NCI-H187 (cell line): ENCODE results near the gene CFL1.

Experiments used
- DNase-seq, 2 experiments: peaks; one replicate each; lab custom pipeline; 2025; lab: John Stamatoyannopoulos, UW

The CFL1 gene

DNA sequence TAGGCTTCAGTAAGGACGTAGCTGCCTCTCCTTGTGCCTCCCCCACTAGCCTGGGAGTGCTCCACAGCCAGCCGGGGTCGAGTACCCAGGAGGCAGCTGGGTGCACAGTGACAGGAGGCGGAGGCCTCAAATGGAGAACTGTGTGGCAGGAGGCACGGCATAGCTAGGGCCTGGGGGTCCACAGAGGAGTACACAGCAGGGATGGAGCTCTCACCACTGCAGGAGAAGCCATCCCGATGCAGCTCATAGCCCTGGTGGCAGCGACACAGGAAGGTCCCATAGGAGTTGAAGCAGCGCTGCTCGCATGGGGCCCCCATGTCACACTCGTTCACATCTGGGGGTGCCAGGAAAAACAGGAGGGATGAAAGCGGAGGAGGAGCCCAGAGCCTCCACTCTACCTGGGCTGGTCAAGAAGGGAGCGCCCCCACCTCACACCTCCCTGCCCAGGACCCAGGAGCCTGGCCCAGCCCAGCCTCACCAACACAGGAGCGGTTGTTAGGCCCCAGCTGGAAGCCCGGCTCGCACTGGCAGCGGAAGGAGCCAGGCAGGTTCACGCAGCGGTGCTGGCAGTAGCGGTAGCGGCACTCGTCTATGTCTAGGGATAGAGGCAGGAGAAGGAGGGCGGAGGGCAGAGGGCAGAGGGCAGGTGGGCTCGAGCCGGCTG, 11.8 kb upstream of the CFL1 start:
- no peak for DNase-seq

DNA sequence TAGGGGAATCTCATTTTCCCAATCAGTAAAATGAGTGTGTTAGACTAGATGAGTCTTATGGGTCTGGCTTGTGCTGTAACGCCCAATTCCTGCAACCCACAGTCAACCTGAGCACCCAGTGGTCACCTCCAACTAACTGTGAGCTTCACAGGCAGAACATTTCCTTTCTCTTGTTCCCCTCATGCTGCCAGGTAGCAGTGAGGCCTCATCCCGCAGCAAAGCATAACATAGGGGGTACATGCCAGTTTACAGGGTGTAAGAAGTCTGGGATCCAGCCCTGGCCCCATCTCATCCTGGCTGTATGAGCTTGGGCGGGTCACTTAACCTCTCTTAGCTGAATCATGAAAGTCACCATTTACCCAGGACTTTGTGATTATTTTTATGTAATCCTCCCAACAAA, 10.9 kb upstream of the CFL1 start:
- no peak for DNase-seq

DNA sequence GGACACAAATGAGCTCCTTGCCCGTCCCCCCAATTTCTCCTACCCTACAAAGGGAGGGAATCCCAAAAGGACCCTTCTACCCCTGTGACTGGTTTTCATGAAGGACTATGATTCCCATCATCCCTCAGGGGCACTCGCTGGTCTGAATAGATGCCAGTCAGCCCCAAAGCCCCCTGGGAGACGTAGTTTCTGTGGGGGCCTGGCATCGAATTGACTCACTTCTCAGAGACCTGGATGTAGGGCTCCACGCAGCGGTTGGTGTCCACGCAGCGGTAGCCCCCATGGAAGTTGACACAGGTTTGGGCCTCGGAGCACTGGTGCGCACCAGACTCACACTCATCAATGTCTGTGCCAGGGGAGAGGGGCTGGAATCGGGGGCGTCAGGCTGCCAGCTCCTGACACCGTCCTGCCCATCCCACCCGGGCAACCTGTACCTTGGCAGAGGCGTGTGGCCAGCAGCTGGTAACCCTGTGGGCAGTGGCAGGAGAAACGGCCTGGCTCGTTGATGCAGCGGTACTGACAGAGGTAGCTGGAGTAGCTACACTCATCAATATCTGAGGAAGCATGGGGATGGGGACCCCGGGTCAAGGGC, 10.2 kb upstream of the CFL1 start:
- DNase-seq = no peak

DNA sequence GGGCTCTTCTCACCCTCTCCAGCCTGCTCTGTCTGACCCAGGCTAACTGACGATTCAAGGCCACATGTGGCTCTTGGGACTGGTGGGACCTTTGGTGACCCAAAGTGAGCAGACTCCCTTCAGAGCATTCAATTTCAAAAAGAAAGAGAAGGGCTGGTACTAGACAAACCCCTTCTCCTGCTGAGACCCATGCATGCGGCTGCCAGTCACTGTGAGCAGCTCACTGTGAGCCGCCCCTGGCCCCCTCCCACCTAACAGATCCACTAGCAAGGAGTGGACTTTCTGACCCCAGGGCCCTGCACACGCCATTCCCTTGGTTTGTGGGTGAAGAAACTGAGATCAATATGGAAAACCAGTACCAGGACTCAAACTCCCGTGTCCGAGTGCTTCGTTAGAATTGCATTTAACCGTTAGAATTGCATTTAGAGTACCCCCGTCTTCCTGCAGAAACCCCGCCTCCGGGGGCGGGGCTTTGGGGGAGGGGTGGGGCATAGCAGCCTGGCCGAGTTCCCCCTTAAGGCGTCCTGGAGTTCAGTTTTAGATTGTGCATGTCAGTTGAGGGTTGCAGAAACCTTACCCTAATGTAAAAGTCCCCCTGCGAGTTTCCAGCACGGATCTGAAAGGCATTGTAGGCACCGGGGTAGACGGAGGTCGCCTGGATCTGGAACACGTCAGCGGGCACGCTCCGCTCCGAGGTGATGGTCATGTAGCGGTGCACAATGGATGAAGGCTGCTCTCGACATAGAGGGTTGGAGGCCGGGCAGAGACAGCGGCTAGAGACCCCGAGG, 9.5 kb upstream of the CFL1 start:
- DNase-seq = no peak

DNA sequence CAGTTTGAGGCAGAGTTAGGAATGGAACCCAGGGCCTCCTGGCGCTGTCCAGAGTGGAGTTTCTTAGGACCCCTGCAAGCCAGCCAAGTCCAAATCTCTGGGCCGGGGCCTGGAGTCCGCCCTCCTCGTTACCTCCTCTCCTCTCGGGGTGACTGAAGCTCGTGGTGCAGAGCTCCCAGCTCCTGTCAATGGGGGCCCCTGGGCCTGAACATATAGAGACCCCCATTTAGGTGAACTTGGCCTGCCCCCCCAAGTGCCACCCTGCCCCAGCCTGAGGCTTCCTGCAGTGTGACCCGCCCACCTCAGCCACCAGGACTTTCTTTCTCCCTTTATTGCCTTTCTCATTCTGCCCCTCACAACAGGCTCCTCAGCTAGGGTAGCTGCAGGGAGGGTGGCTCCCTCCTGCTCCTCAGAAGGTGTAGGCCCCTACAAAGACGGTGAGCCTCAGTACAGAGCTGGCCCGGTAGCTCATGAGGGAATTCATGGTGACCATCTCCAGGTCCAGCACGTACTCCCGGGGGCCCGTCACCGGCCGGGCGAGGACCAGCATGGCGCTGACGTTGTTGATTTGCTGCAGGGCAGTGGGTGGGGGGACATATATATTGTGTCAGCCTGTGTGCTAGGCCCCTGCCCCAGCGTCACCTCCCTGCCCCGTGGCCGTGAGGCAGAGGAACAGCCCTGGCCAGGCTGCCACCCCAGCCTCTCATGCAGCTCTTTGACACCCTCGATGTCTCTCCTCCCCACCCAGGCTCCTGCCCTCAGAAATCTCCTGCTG, 8.7 kb upstream of the CFL1 start:
- no peak for DNase-seq

DNA sequence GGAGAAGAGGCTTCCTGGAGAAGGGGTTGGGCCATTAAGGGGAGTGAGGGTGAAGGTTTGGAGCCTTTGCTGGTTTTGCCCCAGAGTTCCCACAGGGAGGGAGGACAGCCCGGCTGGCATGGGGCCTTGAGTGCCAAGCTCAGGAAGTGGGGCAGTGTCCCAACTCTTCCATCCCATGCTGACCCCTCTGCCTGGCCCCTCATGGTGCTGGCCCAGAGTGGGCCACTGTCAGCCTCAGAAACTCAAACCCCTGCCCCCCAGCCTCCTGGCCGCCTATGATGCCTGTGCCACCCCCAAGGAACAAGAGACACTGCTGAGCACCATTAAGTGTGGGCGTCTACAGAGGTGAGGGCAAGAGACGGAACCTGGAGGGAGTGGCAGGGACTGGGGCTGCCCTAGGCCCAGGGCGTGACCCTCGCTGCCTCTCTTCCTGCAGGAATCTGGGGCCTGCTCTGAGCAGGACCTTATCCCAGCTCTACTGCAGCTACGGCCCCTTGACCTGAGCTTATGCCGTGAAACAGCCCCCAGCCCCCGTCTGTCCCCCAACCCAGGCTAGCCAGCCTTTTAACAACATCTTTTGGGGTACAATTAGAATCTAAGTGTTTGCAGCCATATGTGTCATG, 7.7 kb upstream of the CFL1 start:
- no peak for DNase-seq

DNA sequence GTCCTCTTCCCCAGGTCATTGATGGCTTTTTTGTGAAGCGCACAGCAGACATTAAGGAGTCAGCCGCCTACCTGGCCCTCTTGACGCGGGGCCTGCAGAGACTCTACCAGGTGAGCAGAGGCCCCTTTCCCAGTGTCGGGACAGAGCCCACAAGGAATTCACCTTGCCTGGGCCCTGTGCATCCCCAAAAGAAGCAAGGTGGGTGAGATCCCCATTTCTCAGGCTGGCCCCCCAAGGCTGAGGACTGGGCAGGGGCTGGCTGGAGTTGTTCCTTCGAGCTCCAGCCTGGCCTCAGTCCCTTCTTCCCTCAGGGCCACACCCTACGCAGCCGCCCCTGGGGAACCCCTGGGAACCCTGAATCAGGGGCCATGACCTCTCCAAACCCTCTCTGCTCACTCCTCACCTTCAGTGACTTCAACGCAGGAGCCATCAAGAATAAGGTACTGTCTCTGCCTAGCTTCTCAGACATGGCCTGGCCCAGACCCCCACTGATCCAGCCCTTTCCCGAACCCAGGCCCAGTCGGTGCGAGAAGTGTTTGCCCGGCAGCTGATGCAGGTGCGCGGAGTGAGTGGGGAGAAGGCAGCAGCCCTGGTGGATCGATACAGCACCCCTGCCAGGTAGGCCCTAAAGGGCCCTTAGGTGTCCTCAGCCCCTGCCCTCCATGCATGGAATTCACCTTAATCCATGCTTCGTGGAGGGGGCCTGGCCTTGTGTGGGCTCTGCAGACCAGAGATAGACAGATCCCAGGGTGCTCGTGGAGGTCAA, 6.9 kb upstream of the CFL1 start:
- DNase-seq = no peak

DNA sequence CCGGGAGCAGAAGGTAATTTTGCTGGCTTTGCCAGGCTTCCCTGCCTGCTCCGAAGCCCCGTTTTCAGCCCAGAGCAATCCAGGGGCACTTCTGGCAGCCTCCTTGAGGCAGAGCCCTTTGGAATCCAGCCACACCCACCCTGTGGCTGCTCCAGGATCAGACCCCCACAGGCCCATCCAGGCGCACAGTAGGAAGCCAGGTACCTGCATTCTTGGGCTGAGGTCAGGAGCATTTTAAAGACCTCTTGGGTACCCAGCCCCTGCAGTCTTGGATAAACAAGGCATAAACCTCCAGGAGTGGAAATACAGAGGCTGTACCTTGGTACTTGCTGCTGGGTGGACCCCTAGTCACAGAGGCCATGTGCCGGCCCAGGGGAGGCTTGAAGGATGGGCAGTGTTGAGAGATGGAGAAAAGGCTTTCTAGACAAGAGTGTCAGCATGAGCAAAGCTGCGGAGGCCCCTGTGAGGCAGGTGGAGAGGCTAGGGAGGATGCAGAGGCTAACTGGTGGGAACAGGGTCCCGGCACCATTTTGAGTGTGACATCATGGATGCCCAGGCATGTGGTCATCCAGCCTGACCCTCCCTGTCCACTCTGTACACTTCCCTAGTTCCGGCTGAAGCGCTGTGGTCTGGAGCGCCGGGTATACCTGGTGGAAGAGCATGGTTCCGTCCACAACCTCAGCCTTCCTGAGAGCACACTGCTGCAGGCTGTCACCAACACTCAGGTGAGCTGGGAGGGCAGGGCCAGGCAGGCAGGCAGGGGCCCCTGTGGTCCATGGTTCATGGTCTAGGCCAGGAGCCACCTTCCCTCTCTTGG, 6.1 kb upstream of the CFL1 start:
- DNase-seq = no peak

DNA sequence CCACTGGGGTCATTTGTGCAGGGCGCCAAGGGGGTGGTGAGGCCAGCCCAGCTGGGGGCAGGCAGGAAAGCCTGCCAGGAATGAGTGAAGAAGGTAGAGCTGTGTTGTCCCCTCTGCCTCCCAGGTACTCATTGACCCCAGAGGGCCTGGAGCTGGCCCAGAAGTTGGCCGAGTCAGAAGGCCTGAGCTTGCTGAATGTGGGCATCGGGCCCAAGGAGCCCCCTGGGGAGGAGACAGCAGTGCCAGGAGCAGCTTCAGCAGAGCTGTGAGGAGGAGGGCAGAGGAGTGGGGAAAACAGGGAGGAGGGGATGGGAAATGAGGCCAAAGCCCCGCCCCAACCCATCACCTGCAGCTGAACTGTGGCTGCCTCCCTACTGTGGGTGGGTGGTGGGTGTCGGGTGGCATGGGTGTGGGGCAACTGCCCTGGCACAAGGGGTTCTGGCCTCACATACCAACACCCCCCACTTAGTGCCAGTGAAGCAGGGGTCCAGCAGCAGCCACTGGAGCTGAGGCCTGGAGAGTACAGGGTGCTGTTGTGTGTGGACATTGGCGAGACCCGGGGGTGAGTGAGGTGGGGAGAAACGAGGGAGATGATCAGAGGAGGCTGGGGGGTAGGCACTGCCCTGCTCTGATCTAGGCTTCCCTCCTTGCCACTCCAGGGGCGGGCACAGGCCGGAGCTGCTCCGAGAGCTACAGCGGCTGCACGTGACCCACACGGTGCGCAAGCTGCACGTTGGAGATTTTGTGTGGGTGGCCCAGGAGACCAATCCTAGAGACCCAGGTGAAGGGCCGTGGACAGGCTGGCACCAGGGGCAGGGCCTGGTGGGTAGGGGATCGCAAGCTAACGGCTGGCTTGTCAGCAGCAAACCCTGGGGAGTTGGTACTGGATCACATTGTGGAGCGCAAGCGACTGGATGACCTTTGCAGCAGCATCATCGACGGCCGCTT, 5.2 kb upstream of the CFL1 start:
- DNase-seq = no peak

DNA sequence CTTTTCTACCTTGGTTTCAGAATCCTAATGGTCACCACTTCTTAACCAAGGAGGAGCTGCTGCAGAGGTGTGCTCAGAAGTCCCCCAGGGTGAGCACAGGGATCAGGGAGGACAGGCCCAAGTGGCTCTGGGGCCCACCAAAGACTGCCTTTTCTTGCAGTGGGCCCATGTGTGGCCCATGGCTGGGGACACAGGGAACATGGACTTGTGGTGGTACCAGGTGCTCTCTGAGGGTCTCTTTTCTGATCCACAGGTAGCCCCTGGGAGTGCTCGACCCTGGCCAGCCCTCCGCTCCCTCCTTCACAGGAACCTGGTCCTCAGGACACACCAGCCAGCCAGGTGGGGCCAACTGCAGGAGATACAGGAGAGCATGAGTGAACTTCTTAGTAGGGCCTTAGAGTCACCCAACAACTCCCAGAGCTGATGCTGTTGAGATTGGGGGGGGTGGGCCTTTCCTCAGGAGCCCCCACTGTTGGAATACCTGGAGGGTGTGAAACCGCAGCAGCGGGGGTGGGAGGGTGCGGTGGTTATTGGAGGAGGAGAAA, 4.3 kb upstream of the CFL1 start:
- DNase-seq = no peak

DNA sequence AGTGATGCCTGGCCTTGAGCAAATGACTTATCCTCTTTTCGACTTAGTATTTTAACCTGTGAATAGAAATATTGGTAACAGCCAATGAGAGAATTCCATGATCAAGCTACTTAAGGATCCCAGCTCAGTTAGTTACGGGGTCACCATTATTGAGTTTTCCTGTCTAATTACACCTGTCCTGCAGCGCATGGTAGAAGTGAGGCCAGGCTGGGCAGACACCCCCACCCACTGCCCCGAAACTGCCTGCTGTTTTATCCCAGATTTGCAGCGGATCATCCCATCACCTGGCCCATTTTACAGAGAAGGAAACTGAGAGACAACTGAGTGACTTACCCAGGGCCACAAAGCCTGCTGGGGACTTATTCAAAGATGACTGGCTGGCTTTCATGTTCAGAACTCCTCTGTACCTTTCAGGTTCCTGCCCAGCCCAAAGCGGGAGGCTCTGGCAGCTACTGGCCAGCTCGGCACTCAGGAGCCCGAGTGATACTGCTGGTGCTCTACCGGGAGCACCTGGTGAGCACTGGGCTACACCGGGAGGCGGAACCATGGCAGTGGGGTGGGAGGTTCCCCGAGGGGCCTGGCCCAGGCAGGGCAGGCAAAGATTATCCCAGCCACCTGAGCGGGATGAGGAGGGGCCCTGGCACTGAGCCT, 3.7 kb upstream of the CFL1 start:
- DNase-seq = no peak

DNA sequence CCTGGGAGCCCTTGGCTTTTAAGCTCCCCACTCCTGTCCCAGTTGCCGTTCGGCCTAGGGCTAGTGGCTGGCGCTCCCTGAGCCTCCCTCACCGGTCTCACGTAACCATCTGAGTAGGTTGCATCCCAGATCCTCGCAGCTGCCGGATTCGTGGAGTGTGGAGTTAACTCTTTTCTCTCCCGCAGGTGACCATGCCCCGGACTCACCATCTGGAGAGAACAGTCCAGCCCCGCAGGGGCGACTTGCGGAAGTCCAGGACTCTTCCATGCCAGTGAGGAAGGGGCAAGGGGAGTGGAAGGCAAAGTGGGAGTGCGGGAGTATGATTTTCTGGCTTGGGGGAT, 3.2 kb upstream of the CFL1 start:
- DNase-seq = no peak

DNA sequence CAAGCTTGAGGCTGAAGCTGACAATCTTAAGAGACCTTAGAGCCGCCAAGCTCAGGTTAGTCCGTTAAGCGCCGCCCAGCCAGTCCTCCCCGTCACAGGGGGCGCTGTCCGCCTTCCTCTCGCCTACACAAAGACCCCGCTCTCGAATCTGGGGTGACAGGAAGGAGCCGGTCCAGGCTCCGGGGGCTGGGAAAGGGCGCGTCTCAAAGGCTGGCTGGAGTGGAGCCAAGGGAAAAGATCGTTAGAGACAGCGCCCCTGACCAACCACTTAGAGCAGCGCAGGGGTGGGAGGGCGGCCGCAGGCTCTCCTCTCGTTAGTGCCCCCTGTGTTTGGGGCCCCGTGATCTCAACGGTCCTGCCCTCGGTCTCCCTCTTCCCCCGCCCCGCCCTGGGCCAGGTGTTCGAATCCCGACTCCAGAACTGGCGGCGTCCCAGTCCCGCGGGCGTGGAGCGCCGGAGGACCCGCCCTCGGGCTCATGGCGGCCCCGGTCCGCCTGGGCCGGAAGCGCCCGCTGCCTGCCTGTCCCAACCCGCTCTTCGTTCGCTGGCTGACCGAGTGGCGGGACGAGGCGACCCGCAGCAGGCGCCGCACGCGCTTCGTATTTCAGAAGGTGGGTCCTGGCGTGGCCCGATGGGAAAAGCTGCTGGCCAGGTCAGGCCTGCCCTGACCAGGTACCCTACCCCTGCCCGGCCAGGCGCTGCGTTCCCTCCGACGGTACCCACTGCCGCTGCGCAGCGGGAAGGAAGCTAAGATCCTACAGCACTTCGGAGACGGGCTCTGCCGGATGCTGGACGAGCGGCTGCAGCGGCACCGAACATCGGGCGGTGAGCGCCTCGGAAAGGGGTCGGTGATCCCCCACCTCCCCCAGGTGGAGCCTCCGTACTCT, 2.5 kb upstream of the CFL1 start, which contains the start of gene MUS81:
Gene MUS81 (plus strand): TSS at position 156 of the 887 bp plus-strand sequence. CDS start 321 bp downstream, at position 477.
- peak; percentile 90 to 92 for DNase-seq

DNA sequence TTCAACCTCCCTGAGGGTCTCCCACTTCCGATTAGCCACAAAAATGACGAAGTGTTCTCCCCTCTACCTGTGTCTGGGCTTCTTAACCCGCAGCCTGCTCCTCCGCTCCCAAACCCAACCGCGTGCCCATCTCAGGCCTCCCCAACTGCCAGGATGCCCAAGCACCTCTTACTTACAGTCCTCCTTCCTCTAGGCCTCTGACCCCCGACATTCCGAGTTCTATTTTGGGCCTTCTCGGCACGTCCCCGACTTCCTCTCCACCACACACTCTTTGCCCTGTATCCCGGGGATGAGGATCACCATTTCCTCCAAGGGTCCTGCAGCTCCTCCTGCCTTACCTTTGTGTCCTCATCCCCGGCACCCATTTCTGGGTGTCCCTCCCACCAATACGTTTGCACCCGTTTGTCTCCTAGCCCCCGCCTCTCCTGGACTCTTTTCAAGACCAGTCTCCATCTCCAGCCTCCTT, 1.9 kb upstream of the CFL1 start:
- DNase-seq = no peak

DNA sequence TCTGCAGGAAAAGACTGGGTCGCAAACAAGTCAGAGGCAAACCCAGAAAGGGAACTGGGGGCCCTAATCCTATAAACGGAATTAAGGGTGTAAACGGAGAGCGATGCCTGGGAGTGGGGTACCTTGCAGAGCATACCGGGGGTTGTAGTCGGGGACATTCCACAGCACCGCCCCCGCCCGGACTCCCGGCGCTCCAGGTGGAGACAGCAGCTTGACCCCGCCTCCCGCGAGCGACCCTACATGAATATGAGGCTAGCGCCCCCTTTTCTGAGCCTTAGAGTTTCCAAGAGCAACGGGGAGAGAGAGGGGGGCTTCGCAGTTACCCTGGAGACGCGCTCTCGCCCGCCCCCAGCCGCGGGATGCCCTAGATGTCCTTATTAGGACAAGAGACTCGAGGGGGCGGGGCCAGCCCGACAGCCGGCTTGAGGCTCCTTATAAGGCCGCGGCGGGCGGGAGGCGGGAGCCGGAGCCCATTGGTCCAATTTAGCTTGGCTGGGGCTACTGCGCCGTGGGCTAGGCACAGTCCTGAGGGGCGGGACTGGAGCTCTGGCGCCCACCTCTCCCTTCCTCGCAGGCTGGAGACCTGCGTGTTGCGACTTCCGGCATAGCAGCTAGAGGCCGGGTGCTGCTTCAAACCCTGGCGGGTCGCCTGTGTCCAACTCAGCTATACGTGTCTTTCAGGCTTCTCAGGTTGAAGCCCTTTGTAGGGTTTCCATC, 1.3 kb upstream of the CFL1 start:
- DNase-seq = peak; percentile 90 to 96

DNA sequence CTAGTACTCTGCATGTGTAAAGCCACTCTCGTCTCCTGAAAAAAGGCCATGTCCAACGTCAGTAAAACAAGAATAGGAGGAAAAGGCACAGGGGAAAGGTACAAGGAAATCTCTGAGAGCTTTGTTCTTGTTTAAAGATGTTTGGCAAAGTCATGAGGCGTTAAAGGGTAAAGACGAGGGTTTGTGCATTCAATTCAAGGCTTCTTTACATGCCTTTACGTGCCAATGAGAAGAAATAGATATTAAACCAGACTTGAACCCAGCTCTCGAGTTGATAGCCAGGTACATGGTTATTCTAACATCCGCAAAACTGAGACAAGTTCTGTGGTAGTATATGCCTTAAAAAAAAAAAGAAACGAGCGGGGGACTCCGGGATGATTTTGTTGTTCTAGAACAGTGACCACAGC, 704 bp upstream of the CFL1 start:
- no peak for DNase-seq

DNA sequence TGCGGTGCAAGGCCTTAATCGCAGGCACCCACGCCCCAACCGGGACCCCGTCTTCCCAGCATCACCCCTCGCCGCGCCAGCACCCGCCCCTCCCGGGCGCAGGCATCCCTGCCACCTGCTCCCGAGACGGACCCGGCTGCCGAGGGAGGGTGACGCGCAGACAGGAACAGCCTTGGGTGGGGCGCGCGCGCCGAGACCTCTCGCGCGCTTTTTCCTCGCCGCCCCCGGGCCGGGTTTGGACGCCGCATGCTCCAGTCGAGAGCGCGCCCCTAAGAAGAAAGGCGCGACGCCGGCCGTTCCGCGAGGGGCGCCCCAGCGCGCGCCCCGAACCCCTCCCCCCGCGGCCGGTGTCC, 504 bp downstream of the CFL1 start:
- peak in 1 of 2 experiments; percentile 21 for DNase-seq
